Putamen (tissue), 1 donor: ENCODE data around the gene TPK1.

Experiments
- DNase-seq: peaks from one replicate; pipeline ENCODE4 v3.0.0-alpha.2; 2016; ENCODE audit warnings: low spot score

Gene TPK1

DNA sequence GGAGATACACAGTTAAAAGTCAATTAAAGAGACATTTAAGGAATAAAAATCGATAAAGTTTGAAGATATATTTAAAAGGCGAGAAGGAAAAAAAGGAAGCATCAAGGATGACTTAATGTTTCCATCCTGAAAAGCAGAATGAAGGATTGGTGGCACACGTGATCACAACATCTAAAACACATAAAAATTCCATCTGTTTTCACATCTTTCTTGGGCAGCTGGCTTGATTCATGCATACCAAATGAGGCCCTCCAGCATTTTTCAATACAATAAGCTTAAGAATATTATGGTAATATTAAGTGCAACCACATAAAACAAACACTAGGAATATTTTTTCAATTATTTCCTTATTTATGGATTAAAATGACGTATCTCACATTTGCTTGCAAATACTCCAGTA lies 112.6 kb downstream of the TPK1 start:
- no peak for DNase-seq

DNA sequence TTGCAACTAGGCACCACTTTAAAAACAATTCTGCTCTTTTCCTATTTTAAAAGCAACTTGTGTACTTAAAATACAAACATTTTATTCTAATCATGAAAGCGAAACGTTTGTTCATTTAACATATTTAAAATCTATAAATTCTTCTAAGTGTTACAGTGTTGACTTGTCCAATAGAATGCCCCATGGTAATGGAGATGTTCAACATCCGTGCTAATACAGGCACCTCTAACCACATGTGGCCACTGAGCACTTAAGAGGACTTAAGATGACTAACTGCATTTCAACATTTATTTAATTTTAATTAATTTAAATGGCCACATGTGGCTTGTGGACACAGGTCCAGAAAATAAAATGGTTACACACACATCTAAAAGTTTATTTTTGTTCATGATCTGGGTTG lies 115.1 kb downstream of the TPK1 start:
- no peak for DNase-seq

DNA sequence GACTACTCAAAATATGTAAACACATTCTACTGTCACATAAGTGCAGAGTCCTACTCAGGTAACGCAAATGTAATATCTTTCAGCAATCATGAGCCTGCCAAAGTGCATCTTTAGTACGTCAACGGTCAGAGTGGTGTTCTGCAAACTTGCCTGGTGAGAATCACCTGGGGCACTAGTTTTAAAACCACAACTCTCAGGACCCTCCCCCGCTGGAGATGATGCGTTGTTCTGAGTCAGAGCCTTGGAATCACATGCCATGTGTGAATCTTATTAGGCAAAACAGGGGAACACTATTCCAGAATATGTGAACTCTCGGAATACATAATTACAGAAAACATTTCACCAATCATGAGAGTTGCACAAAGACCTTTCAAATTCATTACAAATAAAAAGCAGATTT lies 115.7 kb downstream of the TPK1 start:
- DNase-seq: no peak

GRCh38 chr7:144717720-144718119 lies 118.1 kb downstream of the TPK1 start:
- DNase-seq: no peak

GRCh38 chr7:144713850-144714249 lies 122.0 kb downstream of the TPK1 start:
- DNase-seq: no peak

GRCh38 chr7:144710791-144711190 lies 125.1 kb downstream of the TPK1 start:
- no peak for DNase-seq

DNA sequence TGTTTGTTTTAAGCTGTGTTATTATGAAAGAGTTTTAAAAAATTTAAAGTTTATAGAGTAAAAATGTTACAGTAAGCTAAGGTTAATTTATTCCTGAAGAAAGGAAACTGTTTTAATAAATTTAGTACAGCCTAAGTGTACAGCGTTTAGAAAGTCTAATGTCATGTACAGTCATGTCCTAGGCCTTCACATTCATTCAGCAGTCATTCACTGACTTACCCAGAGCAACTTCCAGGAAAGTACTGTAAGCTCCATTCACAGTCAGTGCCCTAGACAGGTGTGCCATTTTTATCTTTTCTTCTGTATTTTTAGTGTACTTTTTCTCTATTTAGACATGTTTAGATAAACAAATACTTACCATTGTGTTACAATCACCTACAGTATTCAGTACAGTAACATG lies 126.8 kb downstream of the TPK1 start:
- no peak for DNase-seq

GRCh38 chr7:144691240-144691639 lies 144.6 kb downstream of the TPK1 start:
- DNase-seq: no peak

GRCh38 chr7:144682581-144683280 lies 153.1 kb downstream of the TPK1 start:
- DNase-seq: no peak

DNA sequence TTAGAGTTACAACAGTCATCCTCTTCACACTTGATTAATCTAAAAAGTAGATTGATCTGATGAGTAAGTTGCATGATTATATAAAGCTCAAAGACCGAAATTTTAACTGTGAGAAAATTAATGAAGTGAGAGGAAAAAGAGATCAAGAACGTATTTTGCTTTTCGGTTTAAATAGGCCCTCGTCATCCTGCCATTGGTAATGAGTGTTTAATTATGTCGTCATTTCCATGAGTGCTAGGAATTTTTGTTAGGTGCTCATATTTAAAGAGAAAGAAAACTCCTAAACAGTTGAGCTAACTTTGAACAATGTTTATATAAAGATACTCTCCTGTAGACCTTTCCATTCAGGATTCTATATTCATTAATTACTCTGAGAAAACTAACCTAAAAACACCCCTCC lies 159.4 kb downstream of the TPK1 start:
- no peak for DNase-seq

DNA sequence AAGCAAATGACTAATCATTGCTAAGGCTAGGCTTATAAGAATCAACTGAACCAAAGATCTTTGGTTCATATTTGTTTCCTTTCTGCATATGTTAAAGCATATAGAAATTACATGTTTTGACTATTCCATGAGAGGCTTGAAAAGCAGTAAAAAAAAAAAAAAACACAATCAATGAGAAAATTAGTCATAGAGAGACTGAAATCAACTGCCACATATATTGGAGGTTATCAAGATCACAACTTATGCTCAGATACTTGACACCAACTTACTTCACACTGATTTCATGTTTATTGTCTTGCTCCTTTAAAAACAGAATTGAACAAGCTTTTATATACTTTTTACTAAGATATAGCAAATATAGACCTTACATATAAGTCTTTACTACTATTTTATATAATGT lies 161.3 kb downstream of the TPK1 start:
- no peak for DNase-seq

GRCh38 chr7:144672869-144673268 lies 163.0 kb downstream of the TPK1 start:
- DNase-seq: no peak

DNA sequence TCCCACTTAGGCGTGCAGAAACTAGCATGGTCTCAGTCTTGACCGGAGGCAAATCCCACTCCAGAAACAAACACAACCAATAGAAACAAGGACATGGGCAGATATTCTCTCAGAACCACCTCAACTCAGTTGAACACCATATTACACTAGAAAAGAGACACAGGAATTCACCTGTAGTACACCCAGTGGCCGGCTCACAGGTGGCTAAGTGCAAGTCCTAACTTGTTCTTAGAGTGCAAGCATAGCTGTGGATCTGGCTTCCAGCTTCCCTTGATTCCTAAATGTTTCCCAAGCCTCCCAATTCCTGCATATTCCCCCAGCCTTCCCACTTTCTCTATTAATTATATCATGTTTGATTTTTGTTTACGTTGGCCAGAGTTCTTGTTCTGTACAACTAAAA lies 164.4 kb downstream of the TPK1 start:
- DNase-seq: no peak

GRCh38 chr7:144670218-144670617 lies 165.6 kb downstream of the TPK1 start:
- no peak for DNase-seq

DNA sequence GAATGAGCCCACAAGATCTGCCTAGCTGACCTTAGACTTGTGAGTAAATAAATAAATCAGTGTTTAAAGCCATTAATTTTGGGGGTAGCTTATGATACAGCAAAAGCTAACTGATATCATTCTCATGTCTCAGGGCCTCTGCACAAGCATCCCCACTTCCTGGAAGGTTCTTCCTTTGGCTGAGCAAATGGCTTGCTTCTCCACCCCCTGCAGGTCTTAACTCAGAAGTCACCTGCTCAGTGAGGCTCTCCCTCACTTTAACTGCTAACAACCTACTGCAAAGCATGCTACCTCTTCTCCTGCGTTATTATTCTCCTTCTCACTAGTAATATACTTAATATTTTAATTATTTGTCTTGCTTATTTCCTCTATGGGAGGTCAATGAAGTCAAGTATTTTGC lies 167.3 kb downstream of the TPK1 start:
- no peak for DNase-seq

GRCh38 chr7:144665689-144666381 lies 170.0 kb downstream of the TPK1 start:
- DNase-seq: no peak

DNA sequence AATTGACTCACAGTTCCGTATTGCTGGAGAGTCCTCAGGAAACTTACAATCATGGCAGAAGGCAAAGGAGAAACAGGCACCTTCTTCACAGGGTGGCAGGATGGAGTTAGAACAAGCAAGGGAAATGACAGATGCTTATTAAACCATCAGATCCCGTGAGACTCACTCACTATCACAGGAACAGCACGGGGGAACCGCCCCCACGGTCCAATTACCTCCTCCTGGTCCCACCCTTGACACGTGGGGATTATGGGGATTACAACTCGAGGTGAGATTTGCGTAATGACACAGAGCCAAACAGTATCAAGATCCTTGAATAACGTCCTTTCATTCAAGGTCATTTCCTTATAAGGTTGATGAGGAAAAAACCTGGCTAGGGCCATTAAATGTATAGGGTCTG lies 176.6 kb downstream of the TPK1 start:
- DNase-seq: no peak

DNA sequence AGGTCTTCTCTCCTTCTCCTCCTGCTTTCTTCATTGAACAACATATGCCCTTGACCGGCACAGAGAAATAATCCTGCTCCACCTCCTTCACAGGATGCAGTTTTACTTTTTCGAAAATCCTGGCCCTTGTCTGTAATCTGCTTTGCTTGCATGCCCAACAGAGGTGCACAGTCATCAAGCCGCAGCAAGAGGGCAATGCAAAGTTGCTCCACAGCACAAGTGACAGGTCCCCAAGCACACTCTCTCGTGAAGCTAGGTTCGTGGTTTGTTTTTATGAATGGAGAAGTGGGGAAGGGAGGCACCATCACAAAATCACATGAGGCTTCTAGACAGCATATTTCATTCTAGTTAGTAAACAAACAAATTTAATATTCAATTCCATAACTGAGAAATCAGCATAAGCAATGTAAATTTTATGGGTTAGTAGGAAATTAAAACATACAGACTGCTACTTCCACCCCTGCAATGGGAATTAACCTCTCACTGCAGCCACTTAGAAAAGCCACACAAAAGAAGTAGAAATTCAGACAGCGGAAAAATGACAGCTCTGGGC lies 178.8 kb downstream of the TPK1 start:
- DNase-seq: no peak

- no peak for DNase-seq
Observed at GRCh38 chr7:144653449-144653848, 182.4 kb downstream of the TPK1 start.

DNA sequence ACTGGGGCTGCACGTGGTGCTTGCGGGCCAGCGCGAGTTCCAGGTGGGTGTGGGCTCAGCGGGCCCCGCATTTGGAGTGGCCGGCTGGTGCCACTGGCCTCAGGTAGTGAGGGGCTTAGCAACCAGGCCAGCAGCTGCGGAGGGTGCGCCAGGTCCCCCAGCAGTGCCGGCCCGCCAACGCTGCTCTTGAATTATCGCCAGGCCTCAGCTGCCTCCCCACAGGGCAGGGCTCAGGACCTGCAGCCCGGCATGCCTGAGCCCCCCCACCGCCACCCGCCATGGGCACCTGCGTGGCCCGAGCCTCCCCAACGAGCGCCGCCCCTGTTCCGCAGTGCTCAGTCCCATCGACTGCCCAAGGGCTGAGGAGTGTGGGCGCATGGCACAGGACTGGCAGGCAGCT lies 185.4 kb downstream of the TPK1 start:
- no peak for DNase-seq

- no peak for DNase-seq
Observed at GRCh38 chr7:144649120-144649519, 186.7 kb downstream of the TPK1 start.

GRCh38 chr7:144641389-144642044 lies 194.3 kb downstream of the TPK1 start:
- DNase-seq: no peak

DNA sequence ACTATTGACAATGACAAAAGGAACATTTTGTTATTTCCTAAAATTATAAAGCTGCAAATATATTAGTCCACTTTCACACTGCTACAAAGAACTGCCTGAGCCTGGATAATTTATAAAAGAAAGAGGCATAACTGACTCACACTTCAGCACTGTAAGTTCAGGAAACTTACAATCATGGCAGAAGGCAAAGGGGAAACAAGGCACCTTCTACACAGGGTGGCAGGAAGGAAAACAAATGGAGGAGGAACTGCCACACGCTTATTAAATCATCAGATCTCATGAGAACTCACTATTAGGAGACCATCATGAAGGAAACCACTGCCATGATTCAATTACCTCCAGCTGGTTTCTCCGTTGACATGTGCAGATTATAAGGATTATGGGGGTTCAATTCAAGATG lies 203.1 kb downstream of the TPK1 start:
- no peak for DNase-seq
